Measurements from ENCODE around the gene PHF21A. TPM values are rescaled to one million over a fixed set of nuclear protein-coding genes. Genes with fewer than 3 reads are reported as not detected.

Gene PHF21A
- total RNA-seq, 2 experiments from 2014 or later = 59.5 to 66.2 TPM

DNA sequence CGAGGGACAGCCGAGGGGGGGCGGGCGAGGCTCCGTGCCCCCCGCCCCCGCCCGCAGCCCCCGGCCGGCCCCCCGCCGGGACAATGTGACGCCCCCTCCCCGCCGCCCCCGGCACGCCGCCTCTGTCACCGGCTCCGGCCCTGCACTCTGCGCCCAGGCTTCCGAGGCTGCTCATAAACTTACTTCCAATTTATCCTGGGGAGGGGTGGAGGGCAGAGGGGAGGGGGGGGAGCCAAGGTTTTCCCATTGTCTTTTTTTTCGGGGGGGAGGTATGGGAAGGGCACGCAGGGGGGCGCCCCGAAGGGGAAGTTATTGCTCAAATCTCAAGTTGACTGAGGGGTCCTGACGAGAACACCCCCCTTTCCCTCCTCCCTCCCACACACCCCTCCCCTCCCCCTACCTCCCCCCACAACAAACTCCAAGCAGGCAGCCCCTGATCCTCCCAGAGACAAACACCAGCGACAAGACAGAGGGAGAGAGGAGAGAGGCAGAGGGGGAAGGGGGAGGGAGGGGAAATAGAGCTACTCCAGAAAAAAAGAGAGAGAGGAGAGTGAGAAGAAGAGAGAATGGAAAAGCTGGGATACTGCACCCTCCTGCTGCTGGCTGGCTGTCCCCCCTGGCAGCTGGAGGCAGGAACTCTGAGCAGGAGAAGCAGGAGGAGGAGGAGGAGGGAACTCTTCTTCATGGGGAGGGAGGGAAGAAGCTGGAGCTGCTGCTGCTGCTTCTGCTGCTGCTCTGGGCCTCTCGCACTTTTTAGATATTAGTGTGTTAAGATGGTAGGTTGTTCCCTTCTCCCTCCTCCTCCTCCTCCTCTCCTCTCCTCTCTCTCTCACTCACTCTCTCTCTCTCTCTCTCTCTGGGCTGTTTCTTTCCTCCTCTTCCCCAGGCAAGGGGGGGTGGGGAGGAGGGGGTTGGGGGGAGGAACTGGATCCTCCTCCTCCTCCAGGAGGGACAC lies 631 bp downstream of the PHF21A start:
- CTCF ChIA-PET = interaction anchor here (1.0 kb wide), 1 partner anchor 18 kb away, joined by 3 read pairs; no protein-coding TSS in a partner anchor
- Mint-ChIP-seq H3K27me3 (peaks cover 4% of the 10 kb centered on the region), H3K4me3 (peak overlapping the region; percentile 95), H3K4me1 (ENCODE audit: low read depth) (peaks cover 42% of the 10 kb centered on the region), H3K27ac (peak overlapping the region; percentile 85), H3K9me3 (no peaks in the 10 kb centered on the region), H3K36me3 (ENCODE audit: low read depth) (peaks cover 22% of the 10 kb centered on the region)
- no peaks in the 10 kb centered on the region for H3K36me3 ChIP-seq (ENCODE audit: insufficient read depth, low read length)
- peak overlapping the region; percentile 61 for H3K4me3 ChIP-seq (ENCODE audit: low read length)
- ATAC-seq (ENCODE audit: poor library complexity) (peak; percentile 29), DNase-seq (peak in 6 of 14 experiments; percentile 9 to 75 (median 35))
- TF ChIP-seq, protein P1, sequence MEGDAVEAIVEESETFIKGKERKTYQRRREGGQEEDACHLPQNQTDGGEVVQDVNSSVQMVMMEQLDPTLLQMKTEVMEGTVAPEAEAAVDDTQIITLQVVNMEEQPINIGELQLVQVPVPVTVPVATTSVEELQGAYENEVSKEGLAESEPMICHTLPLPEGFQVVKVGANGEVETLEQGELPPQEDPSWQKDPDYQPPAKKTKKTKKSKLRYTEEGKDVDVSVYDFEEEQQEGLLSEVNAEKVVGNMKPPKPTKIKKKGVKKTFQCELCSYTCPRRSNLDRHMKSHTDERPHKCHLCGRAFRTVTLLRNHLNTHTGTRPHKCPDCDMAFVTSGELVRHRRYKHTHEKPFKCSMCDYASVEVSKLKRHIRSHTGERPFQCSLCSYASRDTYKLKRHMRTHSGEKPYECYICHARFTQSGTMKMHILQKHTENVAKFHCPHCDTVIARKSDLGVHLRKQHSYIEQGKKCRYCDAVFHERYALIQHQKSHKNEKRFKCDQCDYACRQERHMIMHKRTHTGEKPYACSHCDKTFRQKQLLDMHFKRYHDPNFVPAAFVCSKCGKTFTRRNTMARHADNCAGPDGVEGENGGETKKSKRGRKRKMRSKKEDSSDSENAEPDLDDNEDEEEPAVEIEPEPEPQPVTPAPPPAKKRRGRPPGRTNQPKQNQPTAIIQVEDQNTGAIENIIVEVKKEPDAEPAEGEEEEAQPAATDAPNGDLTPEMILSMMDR (IDR thresholded peaks at IDR 0.05) = no peak
- POLR2A ChIA-PET = interaction anchor here (0.5 to 1.2 kb wide), 4 partner anchors 17 to 273 kb away, joined by 3 to 6 read pairs (median 3); partner anchors contain the start of gene CRY2
- no peaks in the 10 kb centered on the region for H3K9me3 ChIP-seq (ENCODE audit: control insufficient read depth in 1 of 2, insufficient read depth in 1 of 2, low read length in 2 of 2)
- intact Hi-C loops (cut with DNase I, micrococcal nuclease) = loop anchor here (5.0 to 10.0 kb wide), 6 partner anchors 114 to 273 kb away; partner anchors contain the start of genes CRY2 (in 1 of the 2), DGKZ (in 1 of the 2) and PEX16 (in 1 of the 2)
- peak overlapping the region; percentile 68 to 70 for H3K27ac ChIP-seq (ENCODE audit: low read depth in 1 of 2, low read length in 2 of 2)
- peaks cover 15% of the 10 kb centered on the region for H3K4me1 ChIP-seq (ENCODE audit: insufficient read depth, low read length)
- H3K27me3 ChIP-seq (ENCODE audit: control insufficient read depth in 1 of 2, insufficient read depth in 2 of 2, low read length in 2 of 2) = no peaks in the 10 kb centered on the region

DNA sequence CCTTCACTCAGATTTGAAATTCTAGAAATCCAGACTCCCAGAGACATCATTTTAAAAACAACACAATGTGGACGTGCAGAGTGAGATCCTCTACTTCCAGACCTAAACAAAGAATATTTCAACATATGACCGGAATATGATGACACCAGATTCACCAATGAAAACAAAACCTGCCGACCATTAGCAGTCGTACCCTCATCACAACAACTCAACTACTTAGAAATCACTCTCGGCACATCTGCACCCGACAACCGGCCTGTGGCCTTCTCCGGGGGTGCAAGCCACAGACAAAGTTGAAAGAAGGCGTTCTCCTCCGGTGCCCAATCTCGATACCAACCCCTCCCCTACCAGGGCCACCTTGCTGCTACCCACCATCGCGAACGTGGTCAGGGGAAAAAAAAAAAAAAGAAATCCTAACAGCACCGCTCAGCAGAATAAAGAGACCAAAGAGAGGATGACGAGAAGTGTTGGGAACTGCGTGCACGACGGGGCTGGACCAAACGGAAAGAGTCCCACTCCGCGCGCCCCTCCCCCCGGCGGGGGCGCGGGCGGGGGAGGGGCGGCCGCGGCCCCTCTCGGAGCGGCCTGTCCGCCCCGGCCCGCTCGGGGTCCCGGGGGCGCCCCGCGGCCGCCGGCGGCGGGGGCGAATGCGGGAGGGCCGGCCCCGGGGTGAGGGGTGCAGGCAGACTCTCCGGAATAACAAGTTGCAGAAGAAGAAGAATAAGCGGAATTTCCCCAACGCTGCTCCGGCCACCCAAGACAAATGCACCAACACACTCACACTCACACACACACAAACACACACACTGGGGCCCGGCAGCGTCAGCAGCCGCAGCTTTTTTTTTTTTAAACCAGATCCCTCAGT lies 1.7 kb downstream of the PHF21A start:
- Mint-ChIP-seq H3K27ac (peak overlapping the region; percentile 85), H3K4me1 (ENCODE audit: low read depth) (peaks cover 52% of the 10 kb centered on the region), H3K4me3 (peak overlapping the region; percentile 99), H3K9me3 (no peaks in the 10 kb centered on the region), H3K36me3 (ENCODE audit: low read depth) (peaks cover 22% of the 10 kb centered on the region), H3K27me3 (peaks cover 4% of the 10 kb centered on the region)
- H3K27ac ChIP-seq (ENCODE audit: low read depth in 1 of 2, low read length in 2 of 2) = peak overlapping the region; percentile 71 to 86
- POLR2A ChIA-PET = interaction anchor here (1.0 kb wide), 2 partner anchors 15 to 123 kb away, joined by 3 to 5 read pairs; no protein-coding TSS in a partner anchor
- TF ChIP-seq, protein P1 (IDR thresholded peaks at IDR 0.05) = no peak
- peak overlapping the region; percentile 61 for H3K4me3 ChIP-seq (ENCODE audit: low read length)
- ATAC-seq (ENCODE audit: poor library complexity) = peak; percentile 19
- intact Hi-C loops (cut with DNase I, micrococcal nuclease) = loop anchor here (2.0 to 10.0 kb wide), 9 partner anchors 19 to 1305 kb away; partner anchors contain the start of genes CRY2 (in 1 of the 2), DGKZ (in 1 of the 2), PEX16 (in 1 of the 2) and PSMC3 (in 1 of the 2)
- CTCF ChIA-PET = interaction anchor here (0.6 kb wide), 1 partner anchor 29 kb away, joined by 4 read pairs; no protein-coding TSS in a partner anchor
- peak; percentile 33 to 91 (median 54) for DNase-seq
- no peaks in the 10 kb centered on the region for H3K9me3 ChIP-seq (ENCODE audit: control insufficient read depth in 1 of 2, insufficient read depth in 1 of 2, low read length in 2 of 2)
- H3K36me3 ChIP-seq (ENCODE audit: insufficient read depth, low read length) = no peaks in the 10 kb centered on the region
- H3K4me1 ChIP-seq (ENCODE audit: insufficient read depth, low read length) = peaks cover 15% of the 10 kb centered on the region
- no peaks in the 10 kb centered on the region for H3K27me3 ChIP-seq (ENCODE audit: control insufficient read depth in 1 of 2, insufficient read depth in 2 of 2, low read length in 2 of 2)

Data from CD4-positive, alpha-beta T cell (primary cell).